ENCODE data around the gene CNOT6L. TPM values are rescaled to one million over a fixed set of nuclear protein-coding genes. Genes with fewer than 3 reads are reported as not detected.

CNOT6L gene
- total RNA-seq, 1 donor from 2014 or later: 8.6 TPM

DNA sequence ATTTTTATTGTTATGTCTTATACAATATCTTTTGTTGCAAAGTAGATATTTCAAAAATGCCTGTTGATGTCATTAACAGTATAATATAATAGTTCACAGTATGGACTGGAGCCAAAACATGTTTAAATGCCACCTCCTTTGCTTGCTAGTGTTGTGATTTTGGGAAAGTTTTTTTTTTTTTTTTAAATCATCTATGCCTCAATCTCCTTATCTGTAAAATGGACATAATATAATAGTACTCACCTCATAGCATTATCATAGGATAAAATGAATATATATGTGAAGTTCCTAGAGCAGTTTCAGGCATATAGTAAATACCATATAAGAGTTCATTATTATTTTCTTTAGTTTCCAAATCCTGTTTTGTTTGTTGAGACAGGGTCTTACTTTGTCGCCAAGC, 25.2 kb upstream of the CNOT6L start:
- H3K4me3 ChIP-seq (ENCODE audit: low read depth, low read length): no peak overlapping the region
- TF ChIP-seq, protein P1, sequence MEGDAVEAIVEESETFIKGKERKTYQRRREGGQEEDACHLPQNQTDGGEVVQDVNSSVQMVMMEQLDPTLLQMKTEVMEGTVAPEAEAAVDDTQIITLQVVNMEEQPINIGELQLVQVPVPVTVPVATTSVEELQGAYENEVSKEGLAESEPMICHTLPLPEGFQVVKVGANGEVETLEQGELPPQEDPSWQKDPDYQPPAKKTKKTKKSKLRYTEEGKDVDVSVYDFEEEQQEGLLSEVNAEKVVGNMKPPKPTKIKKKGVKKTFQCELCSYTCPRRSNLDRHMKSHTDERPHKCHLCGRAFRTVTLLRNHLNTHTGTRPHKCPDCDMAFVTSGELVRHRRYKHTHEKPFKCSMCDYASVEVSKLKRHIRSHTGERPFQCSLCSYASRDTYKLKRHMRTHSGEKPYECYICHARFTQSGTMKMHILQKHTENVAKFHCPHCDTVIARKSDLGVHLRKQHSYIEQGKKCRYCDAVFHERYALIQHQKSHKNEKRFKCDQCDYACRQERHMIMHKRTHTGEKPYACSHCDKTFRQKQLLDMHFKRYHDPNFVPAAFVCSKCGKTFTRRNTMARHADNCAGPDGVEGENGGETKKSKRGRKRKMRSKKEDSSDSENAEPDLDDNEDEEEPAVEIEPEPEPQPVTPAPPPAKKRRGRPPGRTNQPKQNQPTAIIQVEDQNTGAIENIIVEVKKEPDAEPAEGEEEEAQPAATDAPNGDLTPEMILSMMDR (conservative IDR thresholded peaks at IDR 0.05; ENCODE audit: low read depth, low read length): no peak
- DNase-seq (ENCODE audit: low read depth): no peak

DNA sequence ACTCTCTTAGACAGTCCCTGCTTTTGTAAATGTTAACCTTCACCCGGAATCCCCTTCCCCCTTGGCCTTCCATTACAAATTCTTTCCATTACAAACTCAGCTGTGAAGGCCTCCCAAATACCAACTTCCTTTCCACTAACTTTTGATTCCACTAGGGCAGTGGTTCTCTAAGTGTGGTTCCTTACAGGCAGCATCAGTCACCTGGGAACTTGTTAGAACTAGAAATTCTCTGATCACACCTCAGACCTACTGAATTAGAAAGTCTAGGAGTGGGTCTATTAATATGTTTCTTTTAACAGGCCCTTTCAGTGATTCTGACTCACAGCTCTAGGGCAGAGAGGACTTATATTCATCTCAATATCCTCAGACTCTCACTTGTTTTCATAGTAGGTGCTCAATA, 24.5 kb upstream of the CNOT6L start:
- DNase-seq (ENCODE audit: low read depth): no peak
- no peak overlapping the region for H3K4me3 ChIP-seq (ENCODE audit: low read depth, low read length)
- TF ChIP-seq, protein P1 (conservative IDR thresholded peaks at IDR 0.05; ENCODE audit: low read depth, low read length): no peak

DNA sequence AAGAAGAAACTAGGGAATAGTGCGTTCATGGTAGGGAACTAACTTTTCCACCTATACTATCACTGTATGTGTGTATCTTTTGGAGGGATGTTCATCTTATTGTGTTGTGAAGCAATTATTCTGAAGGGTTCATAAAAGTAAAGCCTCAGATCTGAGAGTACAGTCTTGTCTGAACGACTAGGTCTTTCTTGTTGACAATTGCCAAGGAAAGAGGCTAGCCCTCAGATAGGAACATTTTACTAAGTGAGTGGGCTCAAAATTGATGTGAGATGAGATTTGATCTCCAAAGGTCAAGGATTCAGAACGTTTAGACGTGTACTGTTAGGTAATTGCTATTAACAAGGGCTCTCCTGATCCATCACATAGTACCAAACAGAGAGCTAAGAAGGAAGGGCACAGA, 15.2 kb upstream of the CNOT6L start:
- DNase-seq (ENCODE audit: low read depth): no peak
- TF ChIP-seq, protein P1 (conservative IDR thresholded peaks at IDR 0.05; ENCODE audit: low read depth, low read length): no peak
- H3K4me3 ChIP-seq (ENCODE audit: low read depth, low read length): no peak overlapping the region

DNA sequence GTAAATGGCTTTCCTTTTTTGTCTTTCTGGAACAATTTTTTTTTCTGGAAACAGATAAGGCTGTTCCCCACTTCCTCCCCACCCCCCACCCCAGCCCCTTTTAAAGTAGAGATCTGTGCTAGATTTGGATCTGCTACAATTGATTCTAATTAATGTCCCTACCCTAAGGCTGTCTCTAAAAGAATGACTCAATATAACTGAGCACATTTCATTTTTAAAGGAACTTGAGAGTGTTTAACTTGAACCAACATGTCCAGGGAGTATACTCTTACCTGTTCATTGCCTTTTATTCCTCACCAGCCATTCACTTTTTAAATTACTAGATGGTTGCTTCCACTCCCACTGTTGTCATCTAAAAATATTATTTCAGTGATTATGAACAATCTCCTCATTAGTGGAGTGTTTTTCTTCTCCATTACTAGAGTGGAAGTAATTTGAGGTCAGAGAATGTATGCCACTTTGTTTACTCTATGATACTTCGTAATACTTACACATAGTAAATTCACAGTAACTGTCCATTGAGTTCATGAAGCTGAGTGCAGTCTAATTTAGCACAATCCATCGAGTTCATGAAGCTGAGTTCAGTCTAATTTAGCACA, 14.1 kb upstream of the CNOT6L start:
- no peak for DNase-seq (ENCODE audit: low read depth)
- TF ChIP-seq, protein P1 (conservative IDR thresholded peaks at IDR 0.05; ENCODE audit: low read depth, low read length): no peak
- no peak overlapping the region for H3K4me3 ChIP-seq (ENCODE audit: low read depth, low read length)

DNA sequence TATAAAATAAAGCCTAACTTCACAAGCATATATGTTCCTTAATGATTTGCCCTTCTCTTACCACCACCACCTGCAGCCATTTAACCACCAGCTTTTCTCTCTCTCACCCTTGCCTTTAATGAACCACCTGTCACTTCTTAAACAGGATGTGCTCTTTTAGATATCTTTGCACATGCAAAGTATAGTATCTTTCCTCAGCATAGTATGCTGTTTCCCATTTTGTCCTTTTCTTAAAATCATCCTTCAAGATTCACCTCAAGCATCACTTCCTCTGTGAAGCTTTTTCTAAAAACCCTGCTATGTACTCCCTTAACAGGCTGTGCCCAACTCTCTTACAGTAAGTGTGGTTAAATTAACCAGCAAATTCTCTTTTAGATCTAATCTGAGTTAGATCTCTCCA, 8.2 kb upstream of the CNOT6L start:
- TF ChIP-seq, protein P1 (conservative IDR thresholded peaks at IDR 0.05; ENCODE audit: low read depth, low read length): no peak
- H3K4me3 ChIP-seq (ENCODE audit: low read depth, low read length): no peak overlapping the region
- DNase-seq (ENCODE audit: low read depth): no peak

DNA sequence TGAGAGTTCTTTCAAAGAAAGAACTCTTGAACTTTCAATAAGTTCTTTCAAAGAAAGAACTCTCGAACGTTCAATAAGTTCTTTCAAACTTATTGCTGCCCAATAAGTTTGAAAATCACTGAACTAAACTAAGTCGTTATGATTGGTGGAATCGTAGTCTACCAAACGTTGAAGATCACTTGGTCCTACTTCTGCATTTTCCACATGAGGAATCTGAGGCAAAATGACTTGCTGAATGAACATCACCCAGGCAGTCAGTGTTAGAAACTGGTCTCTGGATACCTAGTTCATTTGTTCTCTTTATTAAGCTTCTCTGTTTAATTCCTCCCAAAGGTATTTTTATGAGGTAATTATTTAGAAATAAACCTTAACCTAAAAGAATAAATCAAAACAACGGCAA, 7.1 kb upstream of the CNOT6L start:
- H3K4me3 ChIP-seq (ENCODE audit: low read depth, low read length): no peak overlapping the region
- TF ChIP-seq, protein P1 (conservative IDR thresholded peaks at IDR 0.05; ENCODE audit: low read depth, low read length): no peak
- no peak for DNase-seq (ENCODE audit: low read depth)

DNA sequence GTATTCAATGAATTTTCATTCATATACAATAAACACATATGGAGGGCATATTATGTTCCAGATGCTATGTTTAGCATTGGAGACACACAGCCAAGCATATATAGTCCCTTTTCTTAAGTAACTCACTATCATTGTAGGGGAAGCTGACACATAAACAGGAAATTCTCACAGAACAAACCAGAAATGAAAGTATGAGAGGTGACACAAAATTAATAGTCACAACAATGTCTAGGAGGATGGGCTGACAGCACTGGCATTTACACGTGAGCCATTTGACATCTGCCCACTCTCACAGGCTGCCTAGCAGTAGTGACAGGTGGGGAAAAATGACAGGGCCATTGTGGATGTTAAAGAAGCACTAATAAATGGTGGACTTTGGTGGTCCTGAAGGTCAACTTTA, 2.6 kb upstream of the CNOT6L start:
- H3K4me3 ChIP-seq (ENCODE audit: low read depth, low read length): no peak overlapping the region
- no peak for DNase-seq (ENCODE audit: low read depth)
- TF ChIP-seq, protein P1 (conservative IDR thresholded peaks at IDR 0.05; ENCODE audit: low read depth, low read length): no peak

Data from epithelial cell of proximal tubule (primary cell).